Measurements from ENCODE around the gene TTC32.
"Not testable (repeated sequence)": the region's sequence is repeated elsewhere in the genome, so short reads cannot be mapped to it uniquely, and the experiment has no call there.

TTC32 gene

GRCh38 chr2:19899985-19900930, 1.5 kb downstream of the TTC32 start:
- DNase-seq (ENCODE audit: low read depth) = no peak

- no peak for DNase-seq (ENCODE audit: low read depth)
Observed at GRCh38 chr2:19898592-19899329, 3.0 kb downstream of the TTC32 start.

GRCh38 chr2:19897623-19898245, 4.0 kb downstream of the TTC32 start:
- no peak for DNase-seq (ENCODE audit: low read depth)

GRCh38 chr2:19895535-19895934, 6.2 kb downstream of the TTC32 start:
- DNase-seq (ENCODE audit: low read depth) = no peak

- DNase-seq (ENCODE audit: low read depth) = no peak
Observed at GRCh38 chr2:19894134-19894792, 7.5 kb downstream of the TTC32 start.

- DNase-seq (ENCODE audit: low read depth) = no peak
Observed at GRCh38 chr2:19893520-19894133, 8.2 kb downstream of the TTC32 start.

GRCh38 chr2:19891971-19892370, 9.8 kb downstream of the TTC32 start:
- DNase-seq (ENCODE audit: low read depth) = not testable (repeated sequence)

- no peak for DNase-seq (ENCODE audit: low read depth)
Observed at GRCh38 chr2:19890104-19890503, 11.7 kb downstream of the TTC32 start.

GRCh38 chr2:19888831-19889230, 13.0 kb downstream of the TTC32 start:
- DNase-seq (ENCODE audit: low read depth) = no peak

- no peak for DNase-seq (ENCODE audit: low read depth)
Observed at GRCh38 chr2:19887510-19887909, 14.3 kb downstream of the TTC32 start.

GRCh38 chr2:19886261-19886660, 15.5 kb downstream of the TTC32 start:
- DNase-seq (ENCODE audit: low read depth) = no peak

- DNase-seq (ENCODE audit: low read depth) = no peak
Observed at GRCh38 chr2:19885791-19886190, 16.0 kb downstream of the TTC32 start.

GRCh38 chr2:19883971-19884720, 17.6 kb downstream of the TTC32 start:
- no peak for DNase-seq (ENCODE audit: low read depth)

- DNase-seq (ENCODE audit: low read depth) = no peak
Observed at GRCh38 chr2:19883486-19883885, 18.3 kb downstream of the TTC32 start.

- DNase-seq (ENCODE audit: low read depth) = no peak
Observed at GRCh38 chr2:19882286-19882685, 19.5 kb downstream of the TTC32 start.

- no peak for DNase-seq (ENCODE audit: low read depth)
Observed at GRCh38 chr2:19881908-19882265, 19.9 kb downstream of the TTC32 start.

- DNase-seq (ENCODE audit: low read depth) = no peak
Observed at GRCh38 chr2:19881221-19881907, 20.4 kb downstream of the TTC32 start.

- not testable (repeated sequence) for DNase-seq (ENCODE audit: low read depth)
Observed at GRCh38 chr2:19880191-19880590, 21.6 kb downstream of the TTC32 start.

GRCh38 chr2:19879120-19879519, 22.7 kb downstream of the TTC32 start:
- DNase-seq (ENCODE audit: low read depth) = no peak

GRCh38 chr2:19878268-19879046, 23.3 kb downstream of the TTC32 start:
- DNase-seq (ENCODE audit: low read depth) = no peak
